Keratinocyte (primary cell): ENCODE data around the gene ASB15. TPM values are rescaled to one million over a fixed set of nuclear protein-coding genes. Genes with fewer than 3 reads are reported as not detected.
A peak's percentile ranks its signal among the peaks of the same experiment; 100 is the strongest.

ENCODE experiments used
- DNase-seq: peaks from one replicate; pipeline ENCODE4 v3.0.0-alpha.2; 2011; ENCODE audit warnings: low read depth, missing footprints, low spot score
- FAIRE-seq: peaks from 2 replicates; lab custom pipeline; 2011; peaks lifted over from hg19 to GRCh38; lab: Jason Lieb, UNC
- H2AFZ ChIP-seq: 2 replicates; pipeline ENCODE4 v1.6.0; 2012; ENCODE audit warnings: low read length, control low read depth, inconsistent platforms; ENCODE audit not compliant: control insufficient read depth
- H3K27ac ChIP-seq: 2 replicates; pipeline ENCODE4 v1.5.1; 2011; ENCODE audit warnings: low read length; ENCODE audit not compliant: control insufficient read depth, insufficient read depth
- H3K27me3 ChIP-seq: 3 replicates; pipeline ENCODE4 v1.6.0; 2011; ENCODE audit warnings: low read length; ENCODE audit not compliant: control insufficient read depth, insufficient read depth; ENCODE audit errors: extremely low read depth
- H3K36me3 ChIP-seq, 2 experiments: 2 replicates in 1 of 2; 3 replicates in 1 of 2; pipeline ENCODE4 v1.5.1; 2011; ENCODE audit warnings: low read length in 2 of 2, mild to moderate bottlenecking in 1 of 2; ENCODE audit not compliant: control insufficient read depth in 2 of 2, insufficient read depth in 2 of 2; ENCODE audit errors: extremely low read depth in 1 of 2
- H3K4me1 ChIP-seq: 3 replicates; pipeline ENCODE4 v1.5.1; 2011; ENCODE audit warnings: low read length; ENCODE audit not compliant: control insufficient read depth, insufficient read depth; ENCODE audit errors: extremely low read depth
- H3K4me2 ChIP-seq: 3 replicates; pipeline ENCODE4 v1.6.0; 2011; ENCODE audit warnings: low read depth, low read length; ENCODE audit not compliant: control insufficient read depth, insufficient read depth; ENCODE audit errors: extremely low read depth
- H3K4me3 ChIP-seq, 3 experiments: fragments of 200-600 bp in 1 of 3; sonication (generic) in 1 of 3; 2 replicates in 2 of 3; 3 replicates in 1 of 3; pipeline ENCODE4 v1.5.1; 2011 to 2016; ENCODE audit warnings: low read length in 3 of 3, mild to moderate bottlenecking in 3 of 3, control low read depth in 2 of 3, inconsistent platforms in 1 of 3, low read depth in 1 of 3, mixed read lengths in 1 of 3, mixed run types in 1 of 3, moderate library complexity in 1 of 3; ENCODE audit not compliant: control insufficient read depth in 2 of 3, insufficient read depth in 2 of 3; ENCODE audit errors: extremely low read depth in 1 of 3
- H3K79me2 ChIP-seq: 2 replicates; pipeline ENCODE4 v1.6.0; 2012; ENCODE audit warnings: low read length; ENCODE audit not compliant: control insufficient read depth, insufficient read depth
- H3K9ac ChIP-seq: 3 replicates; pipeline ENCODE4 v1.6.0; 2011; ENCODE audit warnings: low read length; ENCODE audit not compliant: control insufficient read depth, insufficient read depth; ENCODE audit errors: extremely low read depth
- H3K9me1 ChIP-seq: 3 replicates; pipeline ENCODE4 v1.6.0; 2011; ENCODE audit warnings: low read length; ENCODE audit not compliant: control insufficient read depth, insufficient read depth; ENCODE audit errors: extremely low read depth
- H3K9me3 ChIP-seq: 2 replicates; pipeline ENCODE4 v1.5.1; 2012; ENCODE audit warnings: low read depth, low read length; ENCODE audit not compliant: control insufficient read depth
- H4K20me1 ChIP-seq: 3 replicates; pipeline ENCODE4 v1.6.0; 2011; ENCODE audit warnings: low read length; ENCODE audit not compliant: control insufficient read depth, insufficient read depth; ENCODE audit errors: extremely low read depth
- EZH2 ChIP-seq: IDR thresholded peaks from one replicate; pipeline ENCODE4 v1.6.1; 2012; ENCODE audit warnings: inconsistent platforms, mild to moderate bottlenecking, low read length, moderate library complexity
- dilution Hi-C: fragments of 300-500 bp; cut with MboI; formaldehyde crosslinking; loops from one replicate; pipeline ENCODE4 v1.7.0; 2020; ENCODE audit warnings: low sequenced_read_pairs; ENCODE audit not compliant: extremely low pct_ligation_motif_present
- polyA plus RNA-seq, 5 experiments: library from polyadenylated mRNA; depleted of rRNA in 3 of 5; stranded (reverse) in 3 of 5; stranded (forward) in 1 of 5; unstranded in 1 of 5; fragments of >200 nt; gene quantifications; 1 replicate in 1 of 5; 2 replicates in 3 of 5; 3 replicates in 1 of 5; pipeline versions ENCODE4 v1.2.1 to v1.2.3, GENCODE V29; 2011 to 2012; ENCODE audit warnings: missing spikeins in 2 of 5, low read depth in 1 of 5, low replicate concordance in 1 of 5
- TF ChIP-seq, protein P1 (sequence below), 3 experiments: IDR thresholded peaks in 1 of 3; conservative IDR thresholded peaks in 1 of 3; optimal IDR thresholded peaks in 1 of 3; 2 replicates in 2 of 3; 3 replicates in 1 of 3; pipeline versions ENCODE3 to v1.5.1; 2011; ENCODE audit warnings: low read length in 3 of 3, mild to moderate bottlenecking in 3 of 3, moderate library complexity in 2 of 3, control low read depth in 1 of 3, inconsistent platforms in 1 of 3; ENCODE audit not compliant: insufficient read depth in 2 of 3; ENCODE audit errors: extremely low read depth in 1 of 3

ASB15 gene
- polyA plus RNA-seq, 1 donor (not counting 4 experiments of a cell fraction or from before 2014, with no cell fraction given), result not detected

- no peak overlapping the region for H3K4me3 ChIP-seq
- no peak overlapping the region for H3K4me2 ChIP-seq
- H3K36me3 ChIP-seq, result peaks cover 3% of the 10 kb centered on the region in 2 experiments
- H3K9me1 ChIP-seq, result no peaks in the 10 kb centered on the region
- no peak overlapping the region for H3K27ac ChIP-seq
- no peaks in the 10 kb centered on the region for H4K20me1 ChIP-seq
- H3K4me1 ChIP-seq, result no peaks in the 10 kb centered on the region
- H2AFZ ChIP-seq, result no peak overlapping the region
- H3K79me2 ChIP-seq, result no peaks in the 10 kb centered on the region
- FAIRE-seq (peak; percentile 23), DNase-seq (no peak)
- dilution Hi-C loops, result no loop called here
- H3K27me3 ChIP-seq, result no peaks in the 10 kb centered on the region
- H3K9ac ChIP-seq, result no peak overlapping the region
- H3K9me3 ChIP-seq, result no peaks in the 10 kb centered on the region
- TF ChIP-seq, protein P1, sequence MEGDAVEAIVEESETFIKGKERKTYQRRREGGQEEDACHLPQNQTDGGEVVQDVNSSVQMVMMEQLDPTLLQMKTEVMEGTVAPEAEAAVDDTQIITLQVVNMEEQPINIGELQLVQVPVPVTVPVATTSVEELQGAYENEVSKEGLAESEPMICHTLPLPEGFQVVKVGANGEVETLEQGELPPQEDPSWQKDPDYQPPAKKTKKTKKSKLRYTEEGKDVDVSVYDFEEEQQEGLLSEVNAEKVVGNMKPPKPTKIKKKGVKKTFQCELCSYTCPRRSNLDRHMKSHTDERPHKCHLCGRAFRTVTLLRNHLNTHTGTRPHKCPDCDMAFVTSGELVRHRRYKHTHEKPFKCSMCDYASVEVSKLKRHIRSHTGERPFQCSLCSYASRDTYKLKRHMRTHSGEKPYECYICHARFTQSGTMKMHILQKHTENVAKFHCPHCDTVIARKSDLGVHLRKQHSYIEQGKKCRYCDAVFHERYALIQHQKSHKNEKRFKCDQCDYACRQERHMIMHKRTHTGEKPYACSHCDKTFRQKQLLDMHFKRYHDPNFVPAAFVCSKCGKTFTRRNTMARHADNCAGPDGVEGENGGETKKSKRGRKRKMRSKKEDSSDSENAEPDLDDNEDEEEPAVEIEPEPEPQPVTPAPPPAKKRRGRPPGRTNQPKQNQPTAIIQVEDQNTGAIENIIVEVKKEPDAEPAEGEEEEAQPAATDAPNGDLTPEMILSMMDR (optimal IDR thresholded peaks at IDR 0.05 in 1 of 3, IDR thresholded peaks at IDR 0.05 in 1 of 3, conservative IDR thresholded peaks at IDR 0.05 in 1 of 3; ENCODE audit: extremely low read depth in 1 of 3, insufficient read depth in 2 of 3, low read length in 3 of 3), result peak in 2 of 3 experiments; percentile 35 to 37
- TF ChIP-seq EZH2, result no peak
These were observed 81.1 kb downstream of the ASB15 start for GRCh38 chr7:123682690-123683089.

GRCh38 chr7:123687161-123687560 lies 85.5 kb downstream of the ASB15 start:
- Histone ChIP-seq H3K4me1 (no peaks in the 10 kb centered on the region), H3K27me3 (no peaks in the 10 kb centered on the region), H2AFZ (no peak overlapping the region), H3K9me1 (no peaks in the 10 kb centered on the region), H3K79me2 (no peaks in the 10 kb centered on the region), H3K36me3 (peaks cover 0 to 7% of the 10 kb centered on the region in 2 experiments), H3K9me3 (no peaks in the 10 kb centered on the region), H3K4me2 (no peak overlapping the region), H3K4me3 (no peak overlapping the region), H3K27ac (no peak overlapping the region), H4K20me1 (no peaks in the 10 kb centered on the region), H3K9ac (no peak overlapping the region)
- DNase-seq, result no peak
- dilution Hi-C loops, result no loop called here
- TF ChIP-seq, protein P1 (optimal IDR thresholded peaks at IDR 0.05 in 1 of 3, IDR thresholded peaks at IDR 0.05 in 1 of 3, conservative IDR thresholded peaks at IDR 0.05 in 1 of 3; ENCODE audit: extremely low read depth in 1 of 3, insufficient read depth in 2 of 3, low read length in 3 of 3), result no peak
- no peak for TF ChIP-seq EZH2
- FAIRE-seq, result no peak
